Effector CD4-positive, alpha-beta T cell (primary cell): ENCODE data around the gene CCDC117.

ENCODE experiments used
- DNase-seq: peaks from one replicate; pipeline ENCODE4 v3.0.0-alpha.2; 2020

The CCDC117 gene

DNA sequence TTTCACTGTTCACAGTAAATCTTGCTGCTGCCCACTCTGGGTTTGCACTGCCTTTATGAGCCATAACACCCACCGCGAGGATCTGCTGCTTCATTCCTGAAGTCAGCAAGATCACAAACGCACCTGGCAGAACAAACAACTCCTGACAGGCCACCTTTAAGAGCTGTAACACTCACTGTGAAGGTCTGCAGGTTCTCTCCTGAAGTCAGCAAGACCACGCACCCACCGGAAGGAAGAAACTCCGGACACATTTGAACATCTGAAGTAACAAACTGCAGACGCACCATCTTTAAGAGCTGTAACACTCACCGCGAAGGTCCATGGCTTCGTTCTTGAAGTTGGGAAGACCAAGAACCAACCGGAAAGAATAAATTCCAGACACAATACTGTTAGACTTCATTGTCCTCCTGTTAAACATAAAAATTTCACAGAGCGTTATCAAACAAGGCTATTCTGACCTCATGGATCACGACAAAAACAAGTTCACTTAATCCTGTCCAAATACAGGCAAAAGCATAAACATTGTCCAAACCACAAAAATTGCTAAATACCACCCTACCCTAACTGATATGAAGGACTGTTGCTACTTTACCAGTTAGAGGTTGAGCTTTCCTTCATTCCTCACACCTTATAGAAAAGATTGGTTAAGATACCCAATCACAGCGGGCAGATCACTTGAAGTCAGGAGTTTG, 3.0 kb upstream of the CCDC117 start:
- no peak for DNase-seq

DNA sequence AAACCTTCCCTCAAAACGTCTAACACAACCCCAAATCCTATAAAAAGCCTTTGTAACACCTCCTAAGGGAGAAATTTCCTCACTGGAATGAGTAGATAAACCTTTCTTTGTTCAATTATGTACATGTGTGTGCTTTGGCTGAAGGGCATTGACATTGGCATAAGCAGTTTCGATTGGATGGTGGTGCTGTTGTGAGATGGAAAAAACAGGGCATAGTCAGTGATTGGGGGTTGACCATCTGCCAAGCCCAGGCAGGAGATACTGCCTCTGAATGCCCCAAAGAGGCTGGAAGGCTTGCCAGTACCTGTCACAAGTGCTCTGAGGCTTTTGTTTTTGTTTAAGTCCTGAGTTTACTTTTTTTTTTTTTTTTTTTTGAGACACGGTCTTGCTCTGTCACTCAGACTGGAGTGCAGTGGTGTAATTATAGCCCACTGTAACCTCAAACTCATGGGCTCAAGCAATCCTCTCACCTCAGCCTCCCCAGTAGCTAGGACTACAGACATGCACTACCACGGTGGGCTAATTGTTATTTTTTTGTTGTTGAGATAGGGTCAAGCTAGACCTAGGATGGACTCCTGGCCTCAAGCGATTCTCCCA, 1.2 kb upstream of the CCDC117 start:
- DNase-seq: no peak

DNA sequence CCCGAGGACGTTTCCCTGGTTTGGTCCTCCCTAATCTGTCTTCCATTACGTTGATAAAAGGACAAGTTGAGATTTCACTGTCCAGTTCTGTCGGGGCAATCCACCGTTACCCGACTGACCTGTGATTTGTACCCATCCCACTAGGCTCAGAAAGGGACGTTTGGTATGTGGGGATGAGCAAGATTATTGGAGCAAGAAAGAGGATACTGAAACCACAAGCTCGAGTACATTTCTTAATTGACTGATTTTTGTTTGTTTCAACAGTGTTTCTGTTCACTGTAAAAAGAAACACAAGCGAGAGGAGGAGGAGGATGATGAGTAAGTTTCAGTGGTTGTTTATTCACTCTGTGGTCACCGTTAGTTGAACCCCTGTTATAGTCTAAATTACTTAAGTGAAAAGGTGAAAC, 969 bp downstream of the CCDC117 start:
- no peak for DNase-seq

DNA sequence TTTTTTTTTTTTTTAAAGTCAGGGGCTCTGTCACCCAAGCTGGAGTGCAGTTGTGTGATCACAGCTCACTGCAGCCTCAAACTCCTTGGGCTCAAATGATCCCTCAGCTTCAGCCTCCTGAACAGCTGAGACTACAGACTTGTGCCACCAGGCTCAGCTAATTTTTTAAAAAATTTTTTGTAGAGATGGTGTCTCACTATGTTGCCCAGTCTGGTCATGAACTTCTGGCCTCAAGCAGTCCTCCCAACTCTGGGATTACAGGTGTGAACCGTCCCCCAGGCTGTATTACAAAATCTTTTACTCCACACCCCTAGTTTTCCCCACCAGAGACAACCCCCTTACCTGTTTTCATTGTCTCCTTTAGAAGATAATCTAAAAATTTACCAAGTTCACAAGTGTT, 1.9 kb downstream of the CCDC117 start:
- no peak for DNase-seq

DNA sequence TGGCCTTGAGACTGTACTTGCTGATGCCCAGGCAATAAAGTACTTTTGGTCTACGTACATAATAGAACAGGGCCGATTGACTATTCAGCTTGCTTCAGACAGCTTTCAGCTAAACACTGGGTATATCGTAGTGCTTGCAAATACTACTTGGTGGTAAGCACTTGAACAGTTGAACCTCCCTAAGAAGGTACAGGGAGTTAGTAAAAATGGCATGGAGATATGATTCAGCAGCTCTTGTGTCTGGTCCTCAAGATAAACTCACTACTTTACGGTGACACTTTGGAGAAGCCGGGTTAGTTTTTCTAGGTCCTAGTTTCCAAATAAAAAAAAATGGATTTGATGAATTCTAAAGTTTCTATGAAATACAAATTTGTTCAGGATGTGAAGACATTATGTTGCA, 7.3 kb downstream of the CCDC117 start:
- DNase-seq: no peak

DNA sequence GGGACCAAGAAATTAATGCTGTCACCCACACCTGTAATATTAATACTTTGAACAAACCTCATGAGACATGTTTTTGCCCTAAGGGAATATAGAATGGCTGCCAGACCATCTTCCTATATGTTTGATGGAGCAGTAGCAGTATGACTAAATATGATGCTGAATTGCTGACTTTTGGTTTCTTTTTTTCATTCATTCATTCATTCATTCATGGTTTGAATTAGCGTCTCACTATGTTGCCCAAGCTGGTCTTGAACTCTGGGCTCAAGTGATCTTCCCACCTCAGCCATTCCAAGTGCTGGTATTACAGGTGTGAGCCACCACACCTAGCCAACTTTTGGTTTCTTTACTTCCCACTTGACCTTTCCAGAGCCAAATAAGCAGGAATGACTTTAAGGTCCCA, 7.8 kb downstream of the CCDC117 start:
- no peak for DNase-seq

DNA sequence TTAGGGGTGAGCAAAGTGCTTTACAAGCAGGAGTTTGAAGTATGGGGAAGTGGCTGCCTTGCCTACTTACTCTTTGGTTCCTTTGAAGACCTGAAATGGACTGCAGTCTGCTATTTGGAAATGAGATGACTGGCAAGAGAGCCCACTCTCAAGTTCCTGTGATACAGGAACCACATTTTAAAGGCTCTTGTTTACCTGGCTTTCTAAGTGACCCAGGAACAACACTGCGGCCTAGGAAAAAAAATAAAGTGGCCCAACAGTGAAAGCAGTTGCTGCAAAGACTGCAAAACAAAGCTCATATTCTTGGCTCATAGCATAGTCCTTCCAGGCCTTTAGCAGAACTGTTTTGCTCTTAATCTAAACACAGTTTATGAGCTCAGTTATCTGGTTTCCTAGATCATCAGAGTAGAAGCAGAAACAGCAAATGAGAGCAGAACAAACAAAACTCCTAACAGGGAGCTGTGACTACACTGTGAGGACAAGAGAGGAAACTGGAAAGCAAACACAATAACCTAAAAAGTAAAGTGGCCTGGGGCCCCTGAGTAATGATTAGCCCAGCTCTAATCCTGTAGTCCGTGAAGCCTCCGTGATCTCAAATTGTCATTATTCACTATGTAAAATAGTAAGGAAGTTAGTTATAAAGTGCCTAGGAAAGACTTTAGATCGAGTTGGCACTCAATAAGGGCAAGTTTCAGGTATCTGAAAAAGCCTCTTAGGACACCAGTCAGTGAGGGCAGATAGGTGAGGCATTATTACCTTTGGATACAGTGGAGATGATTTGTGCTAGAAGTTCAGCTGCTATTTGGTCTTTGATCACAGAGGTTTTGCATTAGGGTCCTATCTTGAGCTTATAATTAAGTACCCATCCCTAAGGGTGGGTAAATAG, 11.5 kb downstream of the CCDC117 start:
- DNase-seq: no peak

DNA sequence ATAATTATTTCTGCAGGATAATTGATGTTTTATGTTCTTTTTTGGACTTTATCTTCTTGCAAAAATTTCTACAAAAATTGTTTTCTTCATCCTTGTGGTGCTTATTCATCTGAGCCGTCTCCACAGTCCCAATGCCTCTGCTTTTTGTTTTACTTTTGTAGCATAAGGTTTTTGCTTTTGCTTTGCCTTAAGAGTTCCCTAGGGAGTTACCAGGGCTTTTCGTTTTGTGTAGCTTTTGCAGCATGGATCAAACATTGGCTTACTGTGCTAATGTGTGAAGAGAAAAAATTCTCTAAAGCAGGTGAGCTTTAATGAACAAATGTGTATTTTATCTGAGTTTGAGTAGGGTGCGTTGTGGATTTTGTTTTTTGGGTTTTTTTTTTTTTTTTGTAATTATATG, 16.1 kb downstream of the CCDC117 start:
- no peak for DNase-seq

DNA sequence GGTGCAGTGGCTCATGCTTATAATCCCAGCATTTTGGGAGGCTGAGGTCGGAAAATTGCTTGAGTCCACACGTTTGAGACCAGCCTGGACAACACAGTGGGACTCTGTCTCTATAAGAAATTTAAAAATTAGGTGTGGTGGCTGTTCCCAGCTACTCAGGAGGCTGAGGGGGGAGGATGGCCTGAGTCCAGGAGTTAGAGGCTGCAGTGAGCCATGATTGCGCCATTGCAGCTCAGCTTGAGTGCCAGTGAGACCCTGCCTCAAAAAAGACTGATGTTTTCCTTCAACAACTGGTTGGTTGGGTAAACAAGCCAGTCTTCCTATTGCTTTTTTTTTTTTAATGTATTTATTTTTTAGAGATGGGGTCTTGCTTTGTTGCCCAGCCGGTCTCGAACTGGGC, 18.6 kb downstream of the CCDC117 start:
- no peak for DNase-seq

DNA sequence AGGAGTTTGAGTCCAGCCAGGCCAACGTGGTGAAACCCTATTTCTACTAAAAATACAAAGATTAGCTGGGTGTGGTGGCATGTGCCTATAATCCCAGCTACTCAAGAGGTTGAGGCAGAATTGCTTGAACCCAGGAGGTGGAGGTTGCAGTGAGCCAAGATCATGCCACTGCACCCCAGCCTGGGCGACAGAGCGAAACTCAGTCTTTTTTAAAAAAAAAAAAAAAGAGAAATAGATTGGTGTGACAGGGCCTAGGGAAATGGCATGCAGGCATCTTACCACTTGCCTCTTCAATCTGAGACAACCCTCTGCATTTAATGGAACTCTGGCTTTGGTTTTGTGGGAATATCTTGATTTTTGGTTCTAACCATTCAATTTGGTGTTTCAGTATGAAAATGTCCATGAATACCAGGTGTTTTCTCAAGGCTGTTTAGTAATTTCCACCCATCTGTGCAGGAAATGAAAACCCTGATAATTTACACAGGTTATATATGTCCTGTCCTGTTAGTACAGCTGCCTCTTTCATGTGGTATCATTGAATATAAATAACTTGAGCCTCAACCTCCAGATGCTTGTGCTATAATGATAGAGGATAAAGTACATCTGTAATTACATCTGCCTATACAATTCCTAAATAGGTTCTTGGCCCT, 19.5 kb downstream of the CCDC117 start:
- DNase-seq: no peak

DNA sequence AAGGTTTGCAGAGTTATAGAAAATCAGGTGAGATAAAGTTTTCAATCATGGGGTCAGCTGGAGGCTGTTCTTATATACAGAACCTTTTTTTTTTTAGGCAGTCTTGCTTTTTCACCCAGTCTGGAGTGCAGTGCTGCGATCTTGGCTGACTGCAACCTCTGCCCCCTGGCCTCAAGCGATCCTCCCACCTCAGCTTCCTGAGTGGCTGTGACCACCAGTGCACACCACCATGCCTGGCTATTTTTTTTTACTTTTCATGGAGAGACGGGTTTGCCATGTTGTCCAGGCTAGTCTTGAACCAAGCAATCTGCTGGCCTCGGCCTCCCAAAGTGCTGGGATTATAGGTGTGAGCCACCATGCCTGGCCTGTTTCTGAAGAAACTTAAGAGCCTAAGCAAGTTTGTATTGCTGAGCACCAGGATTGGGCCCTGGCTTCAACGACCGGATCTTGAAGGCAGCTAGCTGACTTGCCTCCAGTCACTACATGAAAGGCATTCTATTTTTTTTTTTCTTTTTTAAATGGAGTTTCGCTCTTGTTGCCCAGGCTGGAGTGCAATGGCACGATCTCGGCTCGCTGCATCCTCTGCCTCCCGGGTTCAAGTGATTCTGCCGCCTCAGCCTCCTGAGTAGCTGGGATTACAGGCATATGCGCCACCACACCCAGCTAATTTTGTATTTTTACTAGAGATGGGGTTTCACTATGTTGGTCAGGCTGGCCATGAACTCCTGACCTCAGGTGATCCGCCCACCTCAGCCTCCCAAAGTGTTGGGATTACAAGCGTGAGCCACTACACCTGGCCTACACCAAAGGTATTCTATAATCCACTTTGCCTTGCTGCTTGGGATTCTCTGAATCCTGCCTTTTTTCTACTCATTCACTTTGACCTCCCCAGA, 20.2 kb downstream of the CCDC117 start:
- DNase-seq: no peak

DNA sequence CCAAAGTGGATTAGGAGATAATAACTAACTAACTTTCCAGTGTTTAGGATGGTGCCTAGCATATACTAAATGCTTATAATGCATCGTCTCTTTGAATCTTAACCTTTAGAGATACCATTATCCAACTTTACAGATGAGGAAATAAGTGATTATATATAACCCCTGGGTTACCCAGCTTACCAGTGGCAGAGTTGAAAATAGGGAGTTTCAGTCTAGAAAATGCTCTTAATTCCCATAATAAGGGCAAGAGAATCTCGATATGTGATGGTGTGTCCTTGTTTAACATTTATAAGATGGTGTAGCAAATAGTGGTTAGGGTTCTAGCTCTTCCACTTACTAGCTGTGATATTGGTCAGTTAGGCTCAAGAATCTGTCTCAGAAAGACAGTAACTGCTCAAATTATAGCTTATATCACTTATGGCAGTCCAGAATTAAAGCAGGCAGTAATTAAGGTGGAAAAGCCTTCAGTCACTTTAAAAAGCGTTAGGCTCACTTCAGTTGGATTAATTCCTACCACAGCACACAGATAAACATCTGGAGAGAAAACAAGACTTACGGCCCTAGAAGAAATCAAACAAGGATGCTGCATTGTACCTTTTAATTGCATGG, 21.6 kb downstream of the CCDC117 start:
- DNase-seq: no peak

DNA sequence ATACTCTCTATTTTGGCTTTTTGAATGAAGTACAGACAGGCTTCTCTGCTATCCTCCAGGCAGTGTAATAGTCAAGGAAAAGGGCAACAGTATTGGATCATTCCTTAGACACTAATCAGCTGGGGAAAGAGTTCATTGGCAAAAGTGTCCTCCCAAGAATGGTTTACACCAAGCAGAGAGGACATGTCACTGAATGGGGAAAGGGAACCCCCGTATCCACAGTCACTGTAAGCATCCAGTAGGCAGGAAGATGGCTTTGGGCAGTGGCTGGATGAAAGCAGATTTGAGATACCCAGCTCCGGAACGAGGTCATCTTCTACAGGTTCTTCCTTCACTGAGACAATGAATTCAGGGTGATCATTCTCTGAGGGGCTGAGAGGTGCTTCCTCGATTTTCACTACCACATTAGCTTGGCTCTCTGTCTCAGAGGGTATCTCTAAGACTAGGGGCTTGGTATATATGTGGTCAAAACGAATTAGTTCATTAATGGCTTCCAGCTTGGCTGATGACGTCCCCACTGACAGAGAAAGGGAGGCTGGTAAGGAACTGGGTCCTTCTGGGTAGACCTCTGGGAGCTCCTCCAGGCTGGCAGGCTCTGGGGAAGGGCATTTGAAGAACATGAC, 22.7 kb downstream of the CCDC117 start:
- no peak for DNase-seq

DNA sequence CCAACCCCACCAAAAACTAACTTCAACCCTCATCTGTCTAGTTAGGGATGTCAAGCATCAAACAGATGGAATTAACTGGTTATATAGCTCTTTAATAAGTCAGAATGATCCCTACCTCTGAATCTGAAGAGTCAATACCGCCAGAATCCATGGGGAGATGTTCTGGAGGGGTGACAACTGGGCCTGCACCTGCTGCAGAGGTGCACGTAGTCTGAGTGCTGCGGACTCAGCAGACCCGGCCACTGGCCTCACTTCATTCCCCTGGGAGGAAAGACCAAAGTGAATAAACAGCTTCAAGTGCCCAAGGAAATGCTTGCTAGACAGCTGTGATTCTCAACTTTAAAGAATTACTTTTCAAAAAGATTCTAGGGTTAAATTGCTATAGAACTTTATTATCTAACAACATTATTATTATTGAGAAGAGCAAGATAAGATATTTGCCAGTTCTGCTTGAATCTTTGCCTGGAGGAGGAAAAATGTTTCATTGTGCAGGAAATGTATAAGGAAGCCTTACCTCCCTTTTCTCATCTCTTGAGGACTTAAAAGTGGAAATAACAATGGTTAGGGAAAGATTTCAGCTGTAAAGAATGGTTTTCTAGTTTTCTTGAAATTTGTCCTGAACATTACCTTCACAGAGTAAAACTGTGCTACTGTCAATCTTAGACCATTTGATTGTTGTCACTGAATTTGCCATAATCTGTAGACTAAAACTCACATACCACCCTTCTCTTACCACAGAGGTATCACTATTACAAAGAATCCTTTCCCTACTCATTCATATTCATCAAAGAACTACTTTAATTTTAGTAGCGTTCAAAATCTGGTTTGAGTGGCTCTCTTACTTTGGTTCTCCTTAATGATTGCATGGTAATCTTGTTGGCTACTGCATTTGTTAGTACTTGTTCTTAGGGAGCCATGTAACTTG, 23.7 kb downstream of the CCDC117 start:
- DNase-seq: no peak

DNA sequence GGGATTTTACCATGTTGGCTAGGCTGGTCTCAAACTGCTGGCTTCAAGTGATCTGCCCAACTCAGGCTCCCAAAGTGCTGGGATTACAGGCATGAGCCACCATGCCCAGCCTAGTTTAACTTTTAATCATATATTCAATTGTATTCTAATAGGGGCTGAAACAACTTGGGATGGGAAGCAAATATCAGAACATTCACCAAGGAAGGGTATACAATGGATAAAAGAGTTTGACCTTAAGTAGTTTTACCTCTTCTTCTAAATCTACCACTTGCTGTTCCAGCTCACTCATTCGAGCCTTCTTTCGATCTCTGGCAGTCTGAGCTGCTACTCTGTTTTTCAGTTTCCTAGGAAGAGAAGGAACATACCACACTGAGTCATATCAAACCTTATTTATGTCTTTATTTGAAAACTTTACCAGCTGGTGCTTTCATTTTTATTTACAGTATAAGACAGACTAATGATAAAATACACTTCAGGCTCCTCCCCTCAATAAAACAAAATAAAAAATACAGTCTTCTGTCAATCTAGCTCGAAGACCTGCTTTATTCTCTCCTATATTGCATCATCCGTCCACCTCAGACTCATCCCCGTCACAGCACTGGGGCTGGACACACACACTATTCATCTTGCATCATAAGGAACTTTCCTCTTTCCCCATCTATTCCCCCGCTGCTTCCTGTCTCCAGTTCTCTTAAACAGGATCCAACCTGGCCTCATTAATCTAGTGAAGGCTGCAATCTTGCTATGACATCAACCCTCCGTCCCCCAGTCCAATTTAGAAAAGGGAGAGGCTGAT, 26.5 kb downstream of the CCDC117 start:
- DNase-seq: no peak

DNA sequence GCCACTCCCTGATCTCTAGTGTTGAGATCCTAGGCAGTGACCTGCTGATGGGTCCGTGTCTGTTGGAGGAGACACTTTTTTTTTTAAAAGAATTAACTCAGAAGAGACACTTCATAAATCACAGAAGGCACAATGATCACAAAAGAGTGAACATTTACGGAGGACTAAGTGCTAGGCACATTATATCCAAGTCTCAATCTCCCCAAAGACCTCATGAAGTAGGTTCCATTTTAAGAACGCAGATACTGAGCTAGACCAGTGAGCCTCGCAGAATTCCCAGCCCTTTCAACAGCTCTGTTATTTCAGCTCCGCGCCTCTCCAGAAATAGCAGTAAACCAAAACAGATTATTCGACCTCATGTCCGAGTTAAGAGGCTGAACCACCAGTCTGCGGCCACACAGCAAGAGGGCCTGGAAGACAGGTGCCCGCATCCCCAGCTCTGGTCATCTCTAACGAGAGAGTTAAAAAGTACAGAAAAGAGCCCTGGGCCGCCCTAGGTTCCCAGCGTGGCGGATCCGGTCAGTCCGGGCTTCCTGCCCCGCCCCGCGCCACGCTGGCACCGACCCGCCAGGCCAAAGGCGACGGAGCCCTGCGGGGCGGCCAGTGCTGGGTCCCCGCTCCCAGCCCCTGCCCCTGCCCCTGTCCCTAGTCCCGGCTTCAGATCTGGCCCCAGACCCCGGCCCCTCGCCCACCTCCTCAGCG, 27.3 kb downstream of the CCDC117 start:
- peak; percentile 14 for DNase-seq

DNA sequence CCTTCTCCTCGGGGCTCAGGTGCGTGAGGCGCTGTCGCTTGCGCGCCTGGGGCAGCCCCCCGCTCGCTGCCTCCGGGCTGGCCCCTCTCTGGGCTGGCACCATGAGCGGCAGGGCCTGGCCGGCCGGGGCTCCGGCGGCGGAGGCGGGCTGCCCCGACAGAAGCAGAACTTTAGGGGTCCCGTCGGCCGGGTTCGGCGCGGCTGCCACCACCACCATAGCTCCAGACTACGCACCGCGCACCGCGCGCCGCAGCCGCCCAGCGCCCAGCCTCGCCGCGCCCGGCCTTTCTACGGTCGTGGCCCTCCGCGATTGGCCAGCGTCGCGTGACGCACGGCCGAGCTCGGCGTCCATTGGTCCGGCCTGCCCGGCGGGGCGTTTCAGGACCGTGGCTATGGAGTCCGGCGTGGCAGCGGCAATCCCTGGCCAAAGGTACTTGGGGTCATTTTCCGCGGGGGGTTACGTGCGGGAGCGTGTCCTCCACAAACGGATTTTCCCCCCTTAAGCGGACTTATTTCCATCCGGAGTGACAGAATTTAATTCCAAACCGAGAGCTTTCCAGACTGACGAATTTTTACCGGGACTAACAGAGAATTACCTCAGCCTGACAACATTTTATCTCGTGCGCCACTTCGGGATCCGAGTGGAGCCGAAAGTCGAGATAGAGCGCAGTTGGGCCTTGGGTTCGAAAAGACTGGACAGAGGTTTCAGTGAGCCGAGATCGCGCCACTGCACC, 28.0 kb downstream of the CCDC117 start, which contains the start of gene XBP1:
TSS of gene XBP1 (minus strand) at position 262 of the 734 bp plus-strand sequence.
- peak; percentile 85 for DNase-seq
